ENCODE measurements around the gene KPTN.

GRCh38 chr19:47444388-47444821, 39.6 kb downstream of the KPTN start:
- TF ChIP-seq CTCF (optimal IDR thresholded peaks at IDR 0.05 in 1 of 3, IDR thresholded peaks at IDR 0.05 in 1 of 3, conservative IDR thresholded peaks at IDR 0.05 in 1 of 3; ENCODE audit: extremely low read depth in 1 of 3, insufficient read depth in 2 of 3, low read length in 3 of 3), result no peak
- no peak for TF ChIP-seq EZH2 (IDR thresholded peaks at IDR 0.05; ENCODE audit: low read length)
